ENCODE results near the gene MED10. TPM values are rescaled to one million over a fixed set of nuclear protein-coding genes. Genes with fewer than 3 reads are reported as not detected.
A peak's percentile ranks its signal among the peaks of the same experiment; 100 is the strongest.

The MED10 gene
- total and polyA plus RNA-seq, 12 donors = 9.5 to 38.2 (median 25.7) TPM

DNA sequence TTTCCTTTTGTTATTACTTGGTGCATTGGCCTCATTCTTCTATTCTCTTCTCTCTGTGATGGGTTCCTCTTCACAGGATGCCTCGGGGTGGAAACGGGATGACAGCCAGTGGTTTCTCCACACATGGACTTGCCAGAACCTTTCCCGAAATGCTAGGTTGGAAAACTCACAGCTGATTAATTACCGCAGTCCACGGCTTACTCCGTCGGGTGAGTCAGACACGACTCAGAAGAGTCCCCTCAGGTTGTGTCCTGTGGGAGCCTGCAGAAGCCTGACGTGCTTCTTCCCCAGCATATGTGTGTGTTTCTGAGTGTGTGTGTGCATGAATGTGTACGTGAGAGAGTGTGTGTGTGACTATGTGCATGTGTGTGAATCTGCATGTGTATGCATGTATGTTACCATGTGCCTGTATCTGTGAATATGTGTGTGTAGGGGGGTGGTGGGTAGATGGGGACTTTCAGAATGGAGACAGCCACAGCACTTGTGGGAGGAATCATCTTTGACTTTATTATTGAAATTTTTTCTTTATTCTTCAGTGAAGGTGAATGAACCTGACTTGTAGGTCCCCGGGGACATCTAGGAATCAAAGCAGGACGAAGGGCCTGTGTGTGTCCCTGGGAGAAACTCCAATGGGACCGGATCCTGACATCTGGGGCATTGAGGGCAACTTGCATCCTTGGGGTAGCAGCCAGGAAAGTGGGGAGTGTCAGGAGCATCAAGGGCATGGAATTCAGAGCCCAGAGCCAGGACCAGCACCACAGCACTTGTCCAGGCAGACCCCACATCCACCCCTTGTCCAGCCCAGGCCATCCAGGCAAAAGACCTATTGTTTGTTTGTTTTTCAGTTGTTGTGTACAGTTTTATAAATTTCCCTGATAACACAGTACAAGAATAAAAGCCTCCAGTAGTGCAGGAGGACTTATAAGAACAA lies 21.9 kb upstream of the MED10 start:
- Histone ChIP-seq H3K4me3 (no peak overlapping the region), H3K27me3 (no peaks in the 10 kb centered on the region), H3K4me1 (replicated peaks in 1 of 2) (no peaks in the 10 kb centered on the region), H3K9me3 (replicated peaks in 1 of 3) (no peaks in the 10 kb centered on the region), H3K36me3 (replicated peaks in 1 of 2) (no peaks in the 10 kb centered on the region), H3K27ac (no peak overlapping the region)
- TF ChIP-seq, protein P1, sequence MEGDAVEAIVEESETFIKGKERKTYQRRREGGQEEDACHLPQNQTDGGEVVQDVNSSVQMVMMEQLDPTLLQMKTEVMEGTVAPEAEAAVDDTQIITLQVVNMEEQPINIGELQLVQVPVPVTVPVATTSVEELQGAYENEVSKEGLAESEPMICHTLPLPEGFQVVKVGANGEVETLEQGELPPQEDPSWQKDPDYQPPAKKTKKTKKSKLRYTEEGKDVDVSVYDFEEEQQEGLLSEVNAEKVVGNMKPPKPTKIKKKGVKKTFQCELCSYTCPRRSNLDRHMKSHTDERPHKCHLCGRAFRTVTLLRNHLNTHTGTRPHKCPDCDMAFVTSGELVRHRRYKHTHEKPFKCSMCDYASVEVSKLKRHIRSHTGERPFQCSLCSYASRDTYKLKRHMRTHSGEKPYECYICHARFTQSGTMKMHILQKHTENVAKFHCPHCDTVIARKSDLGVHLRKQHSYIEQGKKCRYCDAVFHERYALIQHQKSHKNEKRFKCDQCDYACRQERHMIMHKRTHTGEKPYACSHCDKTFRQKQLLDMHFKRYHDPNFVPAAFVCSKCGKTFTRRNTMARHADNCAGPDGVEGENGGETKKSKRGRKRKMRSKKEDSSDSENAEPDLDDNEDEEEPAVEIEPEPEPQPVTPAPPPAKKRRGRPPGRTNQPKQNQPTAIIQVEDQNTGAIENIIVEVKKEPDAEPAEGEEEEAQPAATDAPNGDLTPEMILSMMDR (IDR thresholded peaks at IDR 0.05) = no peak
- no peak for TF ChIP-seq POLR2A (IDR thresholded peaks at IDR 0.05)
- peak in 3 of 7 donors; percentile 24 to 63 (median 61) for DNase-seq
- 44 to 49% (median 47%) methylated on average over 12 to 13 of the region's 13 CpGs for WGBS, 4 donors
- intact Hi-C loops (cut with DNase I) = no loop called here

DNA sequence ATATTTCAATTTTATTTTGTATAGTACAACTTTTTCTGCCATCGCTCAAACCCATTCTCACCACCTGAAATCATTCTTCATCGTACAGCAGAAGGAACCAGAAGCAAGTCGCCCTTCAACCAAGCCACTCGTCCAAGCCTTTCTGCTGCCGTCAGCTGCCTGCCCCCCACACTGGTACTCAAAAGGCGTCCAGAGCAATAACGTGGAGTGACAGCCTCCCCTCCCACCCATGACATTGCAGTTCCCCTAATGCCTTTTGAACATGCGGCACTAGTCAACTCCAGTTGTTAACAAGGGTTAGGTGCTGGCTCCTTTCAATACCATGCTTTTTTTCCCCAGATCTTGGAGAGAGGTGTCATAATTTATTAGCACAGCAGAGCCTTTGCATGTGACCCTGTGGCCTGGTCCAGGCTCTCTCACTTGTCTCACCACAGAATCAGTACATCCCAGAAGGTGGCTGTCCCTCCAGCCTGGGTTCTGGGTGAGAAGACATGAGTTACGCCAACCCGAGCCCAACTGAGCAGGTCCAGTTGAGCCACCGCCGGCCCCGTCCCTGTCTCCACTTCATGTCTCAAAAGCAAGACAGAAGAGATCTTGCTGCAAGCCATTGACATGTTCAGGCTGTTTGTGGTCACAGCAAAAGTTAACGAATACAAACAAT lies 20.4 kb upstream of the MED10 start:
- intact Hi-C loops (cut with DNase I) = no loop called here
- H3K4me3 ChIP-seq = no peak overlapping the region
- DNase-seq = no peak
- H3K9me3 ChIP-seq (replicated peaks in 1 of 3) = no peaks in the 10 kb centered on the region
- H3K27ac ChIP-seq = no peak overlapping the region
- WGBS, 4 donors = 86 to 89% (median 87%) methylated on average over 14 of the region's 14 CpGs
- H3K36me3 ChIP-seq (replicated peaks in 1 of 2) = no peaks in the 10 kb centered on the region
- H3K27me3 ChIP-seq = no peaks in the 10 kb centered on the region
- TF ChIP-seq, protein P1 (IDR thresholded peaks at IDR 0.05) = no peak
- TF ChIP-seq POLR2A (IDR thresholded peaks at IDR 0.05) = no peak
- no peaks in the 10 kb centered on the region for H3K4me1 ChIP-seq (replicated peaks in 1 of 2)

DNA sequence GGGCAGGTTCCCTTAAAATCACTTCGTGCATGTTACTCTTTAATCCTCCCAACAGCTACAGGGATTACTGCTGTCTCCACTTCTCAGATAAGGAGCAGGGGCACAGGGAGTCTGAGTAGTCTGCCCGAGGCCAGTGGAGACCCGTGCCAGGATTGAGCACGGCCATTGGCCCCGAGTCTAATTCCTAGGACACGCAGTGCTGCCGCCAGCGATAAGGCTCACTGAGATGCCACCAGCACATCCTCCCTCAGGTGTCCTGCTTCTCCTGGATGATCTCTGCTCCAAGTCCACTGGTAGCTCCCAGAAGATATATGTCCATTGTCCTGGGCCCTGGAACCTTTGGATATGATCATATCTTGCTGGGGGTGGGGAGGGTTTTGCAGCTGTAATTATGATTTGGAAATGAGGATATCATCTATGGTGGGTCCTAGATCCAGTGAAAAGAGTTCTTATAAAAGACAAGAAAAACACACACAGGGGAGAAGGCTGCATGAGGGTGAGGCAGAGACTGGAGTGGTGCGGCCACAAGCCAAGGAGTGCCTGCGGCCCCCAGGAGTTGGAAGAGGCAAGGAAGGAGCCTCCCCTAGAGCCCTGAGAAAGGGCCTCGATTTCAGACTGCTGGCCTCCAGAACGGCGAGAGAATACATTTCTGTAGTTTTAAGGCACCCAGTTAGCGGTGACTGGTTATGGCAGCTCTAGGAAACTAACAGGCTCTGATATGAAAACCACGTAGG lies 19.4 kb upstream of the MED10 start:
- Histone ChIP-seq H3K27ac (no peak overlapping the region), H3K27me3 (no peaks in the 10 kb centered on the region), H3K9me3 (replicated peaks in 1 of 3) (no peaks in the 10 kb centered on the region), H3K36me3 (replicated peaks in 1 of 2) (no peaks in the 10 kb centered on the region), H3K4me3 (no peak overlapping the region), H3K4me1 (replicated peaks in 1 of 2) (no peaks in the 10 kb centered on the region)
- intact Hi-C loops (cut with DNase I) = no loop called here
- 85 to 96% (median 92%) methylated on average over 9 to 15 of the region's 15 CpGs for WGBS, 4 donors
- TF ChIP-seq, protein P1 (IDR thresholded peaks at IDR 0.05) = no peak
- no peak for TF ChIP-seq POLR2A (IDR thresholded peaks at IDR 0.05)
- DNase-seq = no peak
